GM12873 (cell line): ENCODE measurements around the gene TTYH2.

Source experiments
- CTCF ChIP-seq: IDR thresholded peaks from 2 replicates; pipeline ENCODE4 v1.5.1; 2012; ENCODE audit warnings: low read depth, mild to moderate bottlenecking, moderate library complexity, low read length, control low read depth; ENCODE audit not compliant: insufficient read depth; ENCODE audit errors: missing control alignments

Gene TTYH2

GRCh38 chr17:74259667-74260524, 46.5 kb downstream of the TTYH2 start:
- no peak for TF ChIP-seq CTCF

- TF ChIP-seq CTCF: no peak
Measured at GRCh38 chr17:74260525-74260850, 47.1 kb downstream of the TTYH2 start.

DNA sequence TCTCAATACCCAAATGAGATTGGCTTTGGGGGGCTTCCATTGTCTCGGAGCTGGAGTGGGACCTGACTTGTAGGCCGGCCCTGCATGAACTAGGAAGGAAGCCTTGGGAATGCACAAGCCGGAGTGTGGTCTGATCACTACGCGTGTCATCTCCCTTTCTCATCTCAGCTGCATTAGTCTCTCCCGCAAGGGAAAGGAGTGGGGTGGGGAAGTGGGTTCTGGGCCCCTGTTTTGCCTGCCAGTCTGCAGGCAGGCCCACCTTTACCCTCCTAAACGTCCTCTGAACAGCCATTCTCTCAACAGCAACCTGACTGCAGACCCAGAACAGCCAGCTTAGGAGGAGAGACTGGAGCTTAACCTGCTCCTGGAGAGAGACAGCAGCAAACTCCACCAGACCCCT, 49.2 kb downstream of the TTYH2 start:
- no peak for TF ChIP-seq CTCF

DNA sequence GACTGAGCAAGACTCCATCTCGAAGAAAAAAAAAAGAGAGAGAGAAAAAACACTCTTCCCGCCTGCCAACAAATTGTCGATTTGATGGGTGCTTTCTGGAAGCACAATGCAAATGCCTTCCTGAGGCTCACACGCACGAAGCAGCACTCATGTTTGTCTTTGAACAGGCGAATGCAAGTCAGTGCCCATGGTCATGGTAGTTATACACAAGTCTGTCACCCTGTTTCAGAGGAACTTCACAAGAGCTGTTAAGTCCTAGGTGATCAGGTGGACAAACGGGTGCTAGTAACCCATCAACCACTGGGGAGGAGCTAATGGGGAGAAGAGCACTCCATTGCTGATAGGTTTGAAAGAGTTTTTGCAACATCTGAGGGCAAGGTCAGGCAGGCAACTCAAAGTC, 54.2 kb downstream of the TTYH2 start:
- TF ChIP-seq CTCF: no peak

DNA sequence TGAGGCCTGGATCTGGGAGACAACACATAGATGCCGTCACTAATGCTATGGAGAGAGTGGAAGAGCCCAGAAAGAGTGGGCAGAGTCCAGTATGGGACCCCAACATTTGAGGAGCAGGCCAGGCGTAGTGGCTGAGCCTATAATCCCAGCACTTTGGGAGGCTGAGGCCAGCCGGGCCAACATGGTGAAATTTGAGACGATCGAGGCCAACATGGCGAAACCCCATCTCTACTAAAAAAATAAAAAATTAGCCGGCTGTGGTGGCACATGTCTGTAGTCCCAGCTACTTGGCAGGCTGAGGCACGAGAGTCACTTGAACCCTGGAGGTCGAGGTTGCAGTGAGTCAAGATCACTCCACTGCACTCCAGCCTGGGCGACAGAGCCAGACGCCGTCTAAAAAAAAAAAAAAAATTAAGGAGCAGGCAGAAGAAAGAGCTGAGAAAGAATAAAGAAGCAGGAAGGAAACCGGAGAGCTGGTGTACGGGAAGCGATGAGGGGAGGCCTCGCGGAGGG, 54.7 kb downstream of the TTYH2 start:
- no peak for TF ChIP-seq CTCF

GRCh38 chr17:74268558-74268957, 55.2 kb downstream of the TTYH2 start:
- TF ChIP-seq CTCF: no peak

DNA sequence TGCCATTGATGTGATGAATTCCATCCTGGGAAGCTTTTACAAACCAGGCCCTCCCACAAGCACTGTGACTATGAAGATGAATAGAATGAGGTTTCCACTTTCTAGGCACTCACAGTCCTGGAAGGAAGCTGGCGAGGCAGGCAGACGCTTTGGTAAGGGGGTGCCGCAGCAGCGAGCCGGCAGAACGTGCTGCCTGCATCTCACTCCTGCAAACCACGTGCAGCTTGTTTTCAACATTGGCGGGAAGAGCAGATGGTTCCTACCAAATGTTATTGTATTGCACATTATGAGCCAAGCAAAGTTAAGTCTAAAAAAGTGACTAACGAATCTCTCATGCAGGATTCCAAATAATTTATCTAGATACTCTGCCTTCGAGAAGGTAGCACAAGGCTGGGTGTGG, 57.0 kb downstream of the TTYH2 start:
- no peak for TF ChIP-seq CTCF

- no peak for TF ChIP-seq CTCF
Measured at GRCh38 chr17:74271281-74271680, 57.9 kb downstream of the TTYH2 start.
